GM18870 (cell line): ENCODE results near the gene IBA57.
"Not testable (repeated sequence)": the region's sequence is repeated elsewhere in the genome, so short reads cannot be mapped to it uniquely, and the experiment has no call there.

Source experiments
- ATAC-seq: cut with Tn5 transposase; IDR thresholded peaks from one replicate; pipeline ENCODE4 v1.9.1; 2021; ENCODE audit warnings: moderate library complexity; ENCODE audit not compliant: unreplicated experiment

IBA57 gene

DNA sequence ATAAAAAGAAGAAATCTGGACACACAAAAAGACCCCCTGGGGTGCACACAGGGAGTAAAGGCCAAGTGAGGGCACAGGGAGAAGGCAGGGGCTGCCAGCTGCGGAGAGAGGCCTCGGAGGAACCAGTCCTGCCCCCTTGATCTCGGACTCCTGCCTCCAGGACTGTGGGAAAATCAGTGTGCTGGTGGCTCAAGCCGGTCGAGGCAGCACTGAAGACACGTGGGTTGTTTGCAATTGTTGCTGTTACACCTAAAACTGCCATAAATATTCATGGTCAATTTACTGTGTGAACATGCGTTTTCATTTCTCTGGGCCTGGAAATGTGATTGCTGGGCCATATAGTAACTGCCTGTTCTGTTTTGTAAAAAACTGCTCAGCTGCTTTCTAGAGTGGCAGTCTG, 18.5 kb downstream of the IBA57 start:
- no peak for ATAC-seq

DNA sequence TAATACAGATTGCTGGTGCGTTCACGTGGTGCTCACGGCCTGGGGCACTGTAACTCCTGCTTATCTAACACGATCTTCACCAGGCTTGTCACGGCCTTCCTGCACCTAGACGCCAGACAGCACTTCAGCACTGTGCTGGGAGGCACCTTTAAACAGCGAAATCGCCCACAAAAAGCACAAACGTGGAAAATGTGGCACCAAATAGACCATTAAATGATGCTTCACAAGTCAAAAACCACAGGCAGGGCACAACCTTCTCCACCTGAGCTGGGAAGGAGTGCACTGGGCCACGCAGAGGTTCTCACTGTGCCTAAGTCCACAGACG, 20.0 kb downstream of the IBA57 start:
- ATAC-seq: no peak

DNA sequence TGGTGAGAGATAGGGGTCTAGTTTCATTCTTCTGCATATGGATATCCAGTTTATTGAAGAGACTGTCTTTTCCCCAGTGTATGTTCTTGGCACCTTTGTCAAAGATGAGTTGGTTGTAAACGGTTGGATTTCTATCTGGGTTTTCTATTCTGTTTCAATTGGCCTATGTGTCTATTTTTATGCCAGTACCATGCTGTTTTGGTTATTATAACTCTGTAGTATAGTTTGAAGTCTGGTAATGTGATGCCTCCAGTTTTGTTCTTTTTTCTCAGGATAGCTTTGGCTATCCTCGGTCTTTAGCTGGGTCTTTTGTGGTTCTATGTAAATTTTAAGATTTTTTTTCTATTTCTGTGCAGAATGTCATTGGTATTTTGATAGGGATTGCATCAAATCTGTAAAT, 22.6 kb downstream of the IBA57 start:
- not testable (repeated sequence) for ATAC-seq

DNA sequence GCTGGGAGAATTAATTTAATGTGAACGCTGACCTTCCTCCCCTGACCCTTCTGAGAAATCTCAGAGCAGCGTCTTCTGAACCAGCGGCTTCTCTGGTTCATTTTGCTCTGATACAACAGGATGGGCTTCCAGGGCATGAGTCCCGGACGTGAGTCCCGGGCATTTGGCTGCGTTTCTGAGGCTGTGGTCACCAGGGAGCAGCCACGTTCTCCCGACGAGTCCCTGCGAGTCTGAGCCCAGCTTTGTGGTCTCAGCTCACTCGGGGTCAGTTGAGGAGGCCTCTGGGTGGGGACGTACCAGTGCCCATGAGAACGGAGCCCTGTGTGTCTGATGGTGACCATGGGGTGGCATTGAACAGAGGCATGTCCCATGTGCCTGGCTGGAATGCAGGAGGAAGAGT, 24.6 kb downstream of the IBA57 start:
- ATAC-seq: no peak

DNA sequence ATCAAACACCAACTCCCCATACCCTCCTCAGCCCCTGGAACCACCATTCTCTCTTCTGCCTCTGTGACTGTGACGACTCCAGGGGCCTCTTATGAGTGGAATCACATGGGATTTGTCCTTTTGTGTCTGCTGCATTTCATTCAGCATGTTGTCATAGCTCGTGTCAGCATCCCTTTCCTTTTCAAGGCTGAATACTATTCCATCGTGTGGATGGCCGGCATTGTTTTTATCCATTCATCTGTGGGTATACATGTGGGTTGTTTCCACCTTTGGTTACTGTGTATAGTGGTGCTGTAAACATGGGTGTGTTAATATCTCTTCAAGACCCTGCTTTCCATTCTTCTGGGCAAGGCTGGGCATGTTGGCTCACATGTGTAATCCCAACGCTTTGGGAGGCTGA, 25.2 kb downstream of the IBA57 start:
- no peak for ATAC-seq

DNA sequence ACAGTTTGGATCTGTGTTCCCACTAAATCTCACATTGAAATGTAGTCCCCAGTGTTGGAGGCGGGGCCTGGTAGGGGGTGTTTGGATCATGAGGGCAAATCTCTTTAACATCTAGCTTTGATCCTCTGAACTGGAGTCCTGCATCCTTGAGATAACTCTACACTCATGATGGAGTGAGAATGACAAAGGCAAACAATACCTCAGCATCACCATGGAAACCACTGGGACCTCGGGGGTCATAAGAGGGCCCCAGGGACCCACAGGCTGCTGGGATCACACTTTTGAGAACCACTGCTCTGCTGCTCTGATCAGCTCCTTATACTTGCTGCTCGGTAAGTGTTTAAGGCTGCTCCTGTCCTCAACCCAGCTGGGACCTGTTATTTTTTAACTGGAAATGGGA, 28.8 kb downstream of the IBA57 start:
- ATAC-seq: no peak

DNA sequence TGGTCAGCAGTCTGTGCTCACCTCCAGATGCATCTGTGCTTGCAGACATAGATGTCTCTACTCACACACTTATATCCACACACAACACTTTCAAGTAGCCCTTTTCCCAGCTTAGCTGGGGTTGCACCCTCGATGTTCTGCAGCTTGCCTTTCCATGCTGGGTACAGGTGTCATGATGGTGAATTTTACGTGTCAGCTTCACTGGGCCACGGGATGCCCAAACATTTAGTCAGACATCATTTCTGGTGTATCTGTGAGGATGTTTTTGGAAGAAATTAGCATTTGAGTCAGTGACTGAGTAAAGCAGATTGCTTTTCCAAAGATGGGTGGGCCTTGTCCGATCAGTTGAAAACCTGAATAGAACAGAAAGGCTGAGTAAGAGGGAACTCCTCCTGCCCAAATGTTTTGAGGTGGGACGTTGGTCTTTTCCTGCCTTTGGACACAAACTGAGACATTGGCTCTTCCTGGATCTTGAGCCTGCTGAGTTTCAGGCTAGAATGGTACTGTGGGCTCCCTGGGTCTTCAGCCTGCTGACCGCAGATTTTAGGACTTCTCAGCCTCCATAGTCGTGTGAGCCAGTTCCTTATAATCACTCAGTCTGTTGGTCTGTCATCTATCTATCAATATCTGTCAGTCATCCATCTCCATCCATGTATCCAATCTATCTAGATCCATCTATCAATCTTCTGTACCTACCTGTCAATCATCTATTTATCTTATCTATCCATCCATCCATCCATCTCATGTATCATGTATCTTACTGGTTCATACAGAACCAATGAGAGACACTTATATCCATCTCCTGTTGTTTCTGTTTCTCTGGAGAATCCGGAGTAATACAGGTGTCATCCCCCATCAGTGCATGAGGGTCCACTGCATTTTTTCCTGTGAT, 29.6 kb downstream of the IBA57 start:
- no peak for ATAC-seq

DNA sequence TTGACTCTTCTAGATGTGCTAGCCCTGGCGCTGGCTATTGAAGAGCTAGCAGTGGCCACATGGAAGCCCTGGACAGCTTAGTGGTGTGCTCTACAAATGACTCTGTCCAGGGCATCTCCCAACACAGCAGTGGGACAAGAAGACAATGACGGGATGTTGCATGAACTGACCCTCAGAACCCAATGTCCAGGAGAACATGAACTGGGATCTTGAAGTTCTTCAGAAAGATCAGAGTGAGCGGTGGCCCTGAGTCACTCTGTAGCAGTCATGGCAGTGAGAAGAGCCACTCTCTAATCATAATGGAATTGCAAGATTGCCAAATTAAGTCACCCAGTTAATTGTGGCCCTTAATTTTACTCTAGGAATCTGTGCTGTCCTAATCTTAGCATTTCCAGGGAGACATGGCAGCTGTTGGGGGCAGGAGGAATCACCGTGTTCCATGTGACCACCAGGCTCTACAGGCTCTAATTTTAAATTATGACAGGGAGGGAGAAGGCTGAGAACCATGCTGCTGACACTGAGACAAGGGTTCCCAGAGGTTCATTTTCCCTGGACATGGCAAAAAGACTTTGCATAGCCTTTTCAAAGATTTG, 32.0 kb downstream of the IBA57 start:
- no peak for ATAC-seq

DNA sequence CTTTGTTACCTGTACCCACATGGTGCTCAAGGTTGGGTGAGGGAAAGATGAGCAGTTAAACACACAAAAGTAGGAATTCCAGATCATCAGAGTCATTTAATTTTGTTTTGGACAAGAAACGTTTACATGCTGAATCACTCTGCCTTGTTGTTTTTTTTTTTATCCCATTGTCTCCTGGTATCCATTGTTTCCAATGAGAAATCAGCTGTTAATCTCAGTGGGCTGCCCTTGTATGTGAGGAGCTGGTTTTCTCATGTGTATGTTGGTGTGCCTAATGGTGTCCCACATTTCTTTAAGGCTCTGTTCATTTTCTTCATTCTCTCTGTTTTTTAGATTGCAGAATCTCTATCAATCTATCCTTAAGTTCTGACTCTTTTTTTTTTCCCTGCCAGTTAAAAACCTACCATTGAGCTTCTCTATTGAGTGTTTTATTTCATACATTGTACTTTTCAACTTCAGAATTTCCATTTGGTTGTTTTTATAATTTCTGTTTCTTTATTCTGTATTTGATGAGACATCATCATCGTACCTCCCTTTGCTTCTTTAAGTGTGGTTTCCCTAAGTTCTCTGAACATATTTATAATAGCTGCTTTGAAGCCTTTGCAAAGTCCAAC, 33.5 kb downstream of the IBA57 start:
- no peak for ATAC-seq

DNA sequence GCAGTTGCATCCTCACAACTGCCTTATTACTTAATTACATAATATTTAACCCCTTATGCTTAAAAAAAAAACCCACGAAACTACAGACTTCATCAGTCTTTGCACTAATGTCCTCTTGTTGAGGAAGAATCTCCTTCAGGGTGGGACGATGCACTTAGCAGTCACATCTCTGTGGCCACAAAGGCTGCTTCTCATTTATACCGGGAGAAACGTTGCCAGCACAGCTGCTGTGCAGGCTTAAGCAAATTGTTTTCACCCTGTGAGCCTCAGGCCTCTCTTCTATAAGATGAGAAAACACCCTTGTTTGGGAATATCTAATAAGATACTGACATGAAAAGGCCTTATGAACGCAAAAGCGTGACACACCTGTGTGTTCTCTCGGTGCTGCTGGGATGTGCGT, 39.4 kb downstream of the IBA57 start:
- ATAC-seq: no peak

DNA sequence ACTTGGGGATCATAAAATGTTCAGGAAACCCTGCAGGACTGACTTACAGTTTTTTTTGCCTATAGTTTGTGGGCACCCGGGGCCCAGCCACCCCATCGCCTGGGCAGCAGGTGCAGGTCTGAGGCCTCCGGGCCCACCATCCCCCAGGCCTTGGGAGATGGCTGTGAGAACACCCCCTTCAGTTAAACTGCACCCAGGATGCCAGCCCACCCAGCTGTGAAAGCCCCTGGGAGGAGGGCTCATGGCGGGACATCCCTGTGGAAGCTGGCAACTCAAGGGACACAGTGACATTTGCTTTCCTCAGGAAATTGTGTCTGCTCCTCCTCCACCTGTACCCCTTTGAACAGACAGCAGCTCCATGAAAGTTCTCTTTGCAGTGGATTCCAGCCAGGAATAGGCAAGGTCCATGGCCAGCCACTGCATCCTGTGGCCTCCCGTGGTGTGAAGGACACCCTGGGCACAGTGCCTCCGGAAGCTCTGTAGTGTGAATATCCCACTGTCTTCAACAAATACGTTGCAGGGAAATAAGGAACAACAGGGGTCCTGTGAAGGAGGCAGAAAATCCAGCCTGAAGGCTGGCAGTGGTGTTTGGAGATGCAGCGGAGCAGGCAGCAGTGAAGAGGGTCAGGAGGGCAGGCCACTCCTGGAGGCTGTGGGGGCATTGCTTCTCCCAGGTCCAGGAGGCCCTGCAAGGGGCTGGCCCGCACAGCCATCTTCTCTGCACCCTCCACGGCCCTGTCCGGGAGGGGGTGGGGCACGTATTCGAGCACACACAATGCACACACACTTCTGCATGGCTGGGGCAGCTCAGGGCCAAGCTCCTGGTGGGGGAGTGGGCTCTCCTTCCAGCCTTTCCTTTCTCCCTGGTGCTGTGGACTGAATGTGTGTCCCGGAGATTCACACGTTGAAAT, 40.2 kb downstream of the IBA57 start:
- ATAC-seq: no peak

DNA sequence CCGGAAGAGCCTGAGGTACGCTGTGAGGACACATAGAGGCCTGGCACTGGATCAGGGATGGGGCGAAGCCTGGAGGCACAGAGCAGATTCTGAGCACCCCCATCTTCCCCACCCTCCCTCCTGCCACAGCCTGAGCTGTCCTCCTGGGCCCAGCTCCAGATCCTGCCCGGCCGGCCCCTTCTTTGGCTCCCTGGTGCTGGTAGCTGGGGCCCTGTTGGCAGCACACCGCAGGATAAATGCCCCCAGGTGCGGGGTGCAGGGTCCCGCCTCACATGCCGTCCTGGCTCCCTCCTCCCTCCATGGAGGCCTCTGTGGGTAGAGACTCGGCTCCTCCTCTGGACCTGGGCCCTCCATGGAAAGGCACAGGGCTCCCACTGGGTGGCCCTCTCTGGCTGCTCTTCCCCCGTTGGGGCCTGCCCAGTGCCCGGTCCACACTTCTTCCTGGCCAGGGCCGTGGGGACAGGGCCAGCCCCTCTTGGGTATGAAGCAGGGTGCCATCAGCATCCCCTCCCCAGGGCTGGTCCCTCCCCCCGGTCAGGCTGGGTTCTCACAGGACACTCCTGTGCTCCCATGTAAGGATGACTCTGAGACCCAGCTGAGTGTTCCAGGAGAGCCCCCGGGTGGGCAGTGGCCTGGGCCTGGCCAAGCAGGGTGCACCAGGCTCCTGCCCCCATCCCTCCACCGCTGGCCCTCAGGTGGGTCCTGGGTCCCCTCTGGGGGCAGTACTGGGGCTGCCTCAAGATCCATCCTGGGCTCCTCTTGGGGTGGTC, 41.2 kb downstream of the IBA57 start:
- no peak for ATAC-seq

DNA sequence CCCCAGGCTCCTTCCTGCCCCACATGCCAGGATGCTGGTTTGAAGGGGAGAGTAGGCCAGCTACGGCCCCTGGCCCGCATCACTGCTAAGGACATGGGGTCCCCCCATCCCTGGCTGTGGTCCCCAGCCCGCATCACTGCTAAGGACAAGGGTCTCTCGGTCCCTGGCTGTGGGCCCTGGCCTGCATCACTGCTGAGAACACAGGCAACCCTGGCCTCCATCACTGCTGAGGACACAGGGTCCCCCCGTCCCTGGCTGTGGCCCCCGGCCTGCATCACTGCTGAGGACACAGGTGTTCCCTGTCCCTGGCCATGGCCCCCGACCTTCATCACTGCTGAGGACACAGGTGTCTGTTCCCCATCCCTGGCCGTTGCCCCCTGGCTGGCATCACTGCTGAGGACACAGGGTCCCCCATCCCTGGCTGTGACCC, 41.8 kb downstream of the IBA57 start:
- no peak for ATAC-seq

DNA sequence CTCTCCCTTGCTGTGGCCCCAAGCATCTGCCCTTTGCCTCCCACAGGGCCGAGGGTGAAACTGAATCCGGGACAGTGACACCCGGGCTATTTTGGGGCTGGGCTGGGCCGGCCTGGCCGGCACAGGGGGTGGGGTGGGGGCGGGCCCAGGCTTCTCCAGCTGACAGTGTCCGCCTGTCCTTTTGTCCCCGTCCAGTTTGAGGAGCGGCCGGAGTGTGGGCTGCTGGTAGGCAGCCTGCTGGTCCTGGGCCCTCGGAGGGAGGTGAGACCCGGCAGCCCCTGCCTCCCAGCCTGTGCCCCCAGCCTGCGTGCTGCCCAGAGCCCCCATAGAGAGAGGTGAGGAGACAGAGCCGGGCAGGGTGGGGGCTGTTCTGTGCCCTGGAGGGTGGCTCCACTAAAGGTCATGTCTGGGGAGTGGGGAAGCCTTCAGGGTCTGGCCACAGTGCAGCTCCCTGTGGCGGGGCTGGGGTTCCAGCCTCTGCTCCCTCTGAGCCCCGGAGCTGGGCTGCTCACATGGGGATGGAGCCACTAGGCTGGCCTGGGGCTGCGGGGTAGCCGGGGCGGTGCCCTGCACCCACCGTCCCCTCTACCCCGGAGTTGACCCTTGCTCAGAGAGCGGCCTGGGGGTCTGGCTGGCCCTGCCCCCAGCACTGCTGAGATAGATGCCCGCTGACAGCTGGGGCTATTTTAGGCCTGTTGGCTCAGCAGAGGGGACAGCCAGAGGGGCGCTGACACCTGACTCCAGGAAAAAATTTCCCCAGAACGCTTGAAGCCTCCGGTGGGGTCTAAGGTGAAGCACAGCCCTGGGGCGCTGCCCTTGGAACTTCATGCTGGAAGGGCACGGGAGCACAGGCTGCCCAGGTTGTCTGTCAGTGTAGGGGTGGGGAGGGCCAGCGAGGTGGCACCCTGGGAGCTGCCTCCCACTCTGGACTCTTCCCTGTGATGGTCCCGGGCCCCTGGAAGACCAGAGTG, 42.5 kb downstream of the IBA57 start, which contains the start of gene OBSCN:
Gene OBSCN (plus strand): TSS at position 194 of the 971 bp plus-strand sequence. CDS start 3,740 bp downstream, outside the sequence.
- no peak for ATAC-seq

DNA sequence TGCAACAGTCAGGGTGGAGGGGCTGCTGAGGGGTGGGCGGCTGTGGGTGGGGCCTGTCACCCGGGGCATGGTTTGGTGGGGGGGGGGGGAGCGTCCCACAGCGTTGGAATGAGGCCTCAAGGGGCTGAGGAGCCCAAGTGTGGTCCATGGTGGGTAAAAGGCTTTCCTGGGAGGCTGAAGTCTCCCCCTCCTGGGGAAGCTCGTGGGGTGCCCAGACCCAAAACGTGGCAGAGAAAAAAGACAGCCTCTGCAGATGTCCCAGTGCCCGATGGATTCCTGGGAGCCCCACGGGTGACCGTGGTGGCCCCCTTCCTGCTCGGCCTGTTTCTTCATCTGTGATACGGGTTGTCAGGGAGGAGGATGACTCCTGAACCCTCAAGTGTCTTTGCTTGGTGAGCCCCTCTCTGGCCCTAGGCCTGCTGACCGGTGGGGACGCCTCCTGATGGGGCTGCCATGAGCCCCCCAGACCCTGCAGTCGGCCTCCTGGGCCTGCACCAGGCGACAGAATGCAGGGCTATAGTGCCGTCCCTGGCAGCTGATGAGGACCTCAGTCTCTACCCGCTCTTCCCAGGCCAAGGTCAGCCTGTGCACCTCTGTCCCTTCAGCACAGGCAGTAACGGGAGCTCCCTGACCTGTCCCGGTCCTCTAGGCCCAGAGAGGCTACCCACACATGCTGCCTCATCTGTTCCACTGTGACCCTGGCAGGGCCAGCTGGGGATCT, 43.4 kb downstream of the IBA57 start:
- no peak for ATAC-seq

DNA sequence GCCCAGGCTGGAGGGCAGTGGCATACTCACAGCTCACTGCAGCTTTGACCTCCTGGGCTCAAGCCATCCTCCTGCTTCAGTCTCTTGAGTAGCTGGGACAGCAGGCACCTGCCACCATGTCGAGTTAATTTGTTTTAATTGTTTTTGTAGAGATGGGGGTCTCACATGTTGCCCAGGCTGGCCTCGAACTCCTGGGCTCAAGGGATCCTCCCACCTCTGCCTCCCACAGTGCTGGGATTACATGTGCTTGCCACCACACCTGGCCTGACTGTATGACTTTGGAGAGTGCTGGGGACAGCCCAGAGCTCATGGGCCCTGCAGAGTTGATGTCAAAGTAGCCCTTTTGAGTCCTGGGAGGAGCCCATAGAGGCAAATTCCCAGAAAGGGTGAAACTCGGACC, 44.1 kb downstream of the IBA57 start:
- ATAC-seq: no peak

DNA sequence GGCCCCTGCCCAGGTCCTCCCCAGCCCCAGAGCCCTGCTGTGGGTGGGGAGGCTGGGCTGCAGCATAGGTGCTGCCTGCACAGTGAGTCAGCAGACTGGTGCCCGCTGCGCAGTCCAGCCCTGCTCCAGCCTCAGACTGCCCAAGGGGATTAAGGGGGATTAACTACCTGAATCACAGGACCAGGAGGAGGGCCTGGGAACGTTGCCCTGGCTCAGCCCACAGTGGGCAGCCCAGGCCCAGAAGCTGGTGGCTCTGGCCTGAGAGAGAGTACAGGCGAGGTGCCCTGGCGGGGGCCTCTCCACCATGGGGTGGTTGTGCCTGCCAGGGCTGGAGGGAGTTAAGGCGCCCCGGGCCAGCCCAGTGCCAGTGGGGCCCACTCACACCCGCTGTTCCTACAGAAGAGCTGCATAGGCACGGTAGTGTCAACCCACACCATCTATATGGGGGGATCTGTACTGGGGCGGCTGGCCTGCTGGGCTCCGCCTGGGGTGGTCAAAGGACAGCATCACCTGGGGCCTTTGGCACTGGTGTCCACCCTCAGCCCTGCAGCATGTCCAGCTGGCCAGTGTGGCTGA, 44.6 kb downstream of the IBA57 start:
- ATAC-seq: no peak
